Fibroblast of the aortic adventitia (primary cell): ENCODE measurements around the gene OGDHL. TPM values are rescaled to one million over a fixed set of nuclear protein-coding genes. Genes with fewer than 3 reads are reported as not detected.

Source experiments
- DNase-seq: peaks from one replicate; pipeline ENCODE4 v3.0.0-alpha.2; 2010; ENCODE audit warnings: low read depth
- H3K4me3 ChIP-seq: 2 replicates; pipeline ENCODE4 v1.5.1; 2011; ENCODE audit warnings: low read depth, mild to moderate bottlenecking, control low read depth, low read length, moderate library complexity
- total RNA-seq: library from RNA; depleted of rRNA; stranded (reverse); fragments of >200 nt; gene quantifications from 2 replicates; pipeline ENCODE4 v1.2.3, GENCODE V29; 2012; ENCODE audit warnings: low replicate concordance
- TF ChIP-seq, protein P1 (sequence below): IDR thresholded peaks from 2 replicates; pipeline ENCODE4 v1.5.1; 2011; ENCODE audit warnings: mild to moderate bottlenecking, low read length, control low read depth, inconsistent platforms; ENCODE audit not compliant: insufficient read depth

Gene OGDHL
- total RNA-seq, 1 donor = under 0.01 TPM

DNA sequence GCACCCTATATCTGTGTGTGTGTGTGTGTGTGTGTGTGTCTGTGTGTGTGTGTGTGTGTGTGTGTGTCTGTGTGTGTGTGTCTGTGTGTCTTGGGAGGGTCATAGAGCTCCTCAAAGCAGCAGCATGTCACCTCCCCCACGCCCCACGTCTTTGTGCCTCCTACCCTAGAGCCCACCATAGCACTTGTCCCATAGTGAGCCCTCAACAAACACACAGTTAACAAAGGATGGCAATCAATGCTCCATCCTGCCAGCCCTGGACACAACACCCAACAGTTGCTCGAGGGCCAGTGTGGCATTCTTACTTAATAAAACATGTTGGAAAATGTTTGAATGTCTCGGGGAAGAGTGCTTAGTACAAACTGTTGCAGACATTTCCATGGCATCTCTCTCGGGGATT is 52.2 kb downstream of the OGDHL start:
- DNase-seq = no peak
- no peak overlapping the region for H3K4me3 ChIP-seq
- TF ChIP-seq, protein P1, sequence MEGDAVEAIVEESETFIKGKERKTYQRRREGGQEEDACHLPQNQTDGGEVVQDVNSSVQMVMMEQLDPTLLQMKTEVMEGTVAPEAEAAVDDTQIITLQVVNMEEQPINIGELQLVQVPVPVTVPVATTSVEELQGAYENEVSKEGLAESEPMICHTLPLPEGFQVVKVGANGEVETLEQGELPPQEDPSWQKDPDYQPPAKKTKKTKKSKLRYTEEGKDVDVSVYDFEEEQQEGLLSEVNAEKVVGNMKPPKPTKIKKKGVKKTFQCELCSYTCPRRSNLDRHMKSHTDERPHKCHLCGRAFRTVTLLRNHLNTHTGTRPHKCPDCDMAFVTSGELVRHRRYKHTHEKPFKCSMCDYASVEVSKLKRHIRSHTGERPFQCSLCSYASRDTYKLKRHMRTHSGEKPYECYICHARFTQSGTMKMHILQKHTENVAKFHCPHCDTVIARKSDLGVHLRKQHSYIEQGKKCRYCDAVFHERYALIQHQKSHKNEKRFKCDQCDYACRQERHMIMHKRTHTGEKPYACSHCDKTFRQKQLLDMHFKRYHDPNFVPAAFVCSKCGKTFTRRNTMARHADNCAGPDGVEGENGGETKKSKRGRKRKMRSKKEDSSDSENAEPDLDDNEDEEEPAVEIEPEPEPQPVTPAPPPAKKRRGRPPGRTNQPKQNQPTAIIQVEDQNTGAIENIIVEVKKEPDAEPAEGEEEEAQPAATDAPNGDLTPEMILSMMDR = no peak

DNA sequence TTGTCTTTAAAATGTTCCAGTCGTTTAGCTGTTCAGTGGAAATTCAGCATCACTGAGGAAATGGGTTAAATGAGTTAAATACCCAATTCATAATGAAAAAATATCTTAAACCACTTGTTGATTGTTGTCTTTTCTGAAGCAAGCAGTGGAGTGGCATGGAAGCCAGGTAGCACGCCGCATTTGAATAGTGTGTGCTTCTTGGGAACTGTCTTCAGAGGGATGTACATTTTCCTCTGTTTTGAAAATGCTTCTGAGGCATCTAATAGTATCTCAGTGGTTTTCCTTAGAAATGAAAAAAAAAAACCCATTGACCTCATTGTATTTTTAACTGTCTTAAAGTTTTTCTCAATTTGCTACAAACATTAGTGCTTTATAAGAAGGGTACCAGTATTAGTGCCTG is 54.5 kb downstream of the OGDHL start:
- DNase-seq = no peak
- TF ChIP-seq, protein P1 = no peak
- H3K4me3 ChIP-seq = no peak overlapping the region

GRCh38 chr10:49700997-49701396 is 61.1 kb downstream of the OGDHL start:
- TF ChIP-seq, protein P1 = no peak
- H3K4me3 ChIP-seq = no peak overlapping the region
- no peak for DNase-seq

GRCh38 chr10:49700211-49700610 is 61.9 kb downstream of the OGDHL start:
- H3K4me3 ChIP-seq = no peak overlapping the region
- DNase-seq = no peak
- TF ChIP-seq, protein P1 = no peak

GRCh38 chr10:49698679-49699078 is 63.4 kb downstream of the OGDHL start:
- TF ChIP-seq, protein P1 = no peak
- no peak overlapping the region for H3K4me3 ChIP-seq
- DNase-seq = no peak

GRCh38 chr10:49696311-49696710 is 65.8 kb downstream of the OGDHL start:
- no peak overlapping the region for H3K4me3 ChIP-seq
- DNase-seq = no peak
- TF ChIP-seq, protein P1 = no peak

GRCh38 chr10:49694466-49694865 is 67.7 kb downstream of the OGDHL start:
- no peak overlapping the region for H3K4me3 ChIP-seq
- TF ChIP-seq, protein P1 = no peak
- no peak for DNase-seq
